HCT116 (cell line): Measurements from ENCODE around the gene CCDC120.

Experiments
- CTCF ChIP-seq, 3 experiments: fragments of 200-600 bp in 1 of 3; sonication (generic) in 1 of 3; IDR thresholded peaks in 2 of 3; conservative IDR thresholded peaks in 1 of 3; 2 replicates each; pipeline ENCODE4 v1.5.1; 2012 to 2017; ENCODE audit warnings: low read depth in 2 of 3, low read length in 2 of 3, antibody characterized with exemption in 1 of 3, borderline replicate concordance in 1 of 3, control low read depth in 1 of 3, mild to moderate bottlenecking in 1 of 3, mixed read lengths in 1 of 3, mixed run types in 1 of 3, moderate library complexity in 1 of 3; ENCODE audit not compliant: insufficient read depth in 1 of 3
- JUND ChIP-seq: IDR thresholded peaks from 2 replicates; pipeline ENCODE4 v1.6.1; 2012
- POLR2A ChIP-seq: IDR thresholded peaks from 2 replicates; pipeline ENCODE4 v1.7.0; 2011; ENCODE audit warnings: borderline replicate concordance; ENCODE audit not compliant: insufficient read depth, insufficient read length; ENCODE audit errors: extremely low read depth

- TF ChIP-seq CTCF (IDR thresholded peaks at IDR 0.05 in 2 of 3, conservative IDR thresholded peaks at IDR 0.05 in 1 of 3; ENCODE audit: borderline replicate concordance in 1 of 3, insufficient read depth in 1 of 3, low read depth in 2 of 3, low read length in 2 of 3) (no peak), POLR2A (no peak), JUND (no peak)
Observed at GRCh38 chrX:49108641-49109040, 49.8 kb downstream of the CCDC120 start.
